Activated CD4-positive, alpha-beta T cell treated with anti-CD3 and anti-CD28 coated beads, Interleukin-2, Interleukin-6, amounts not matched to agents 100 ng/mL and 50 ng/mL, durations not matched to agents 16 hours and 8 hours (primary cell): ENCODE data around the gene SH3BP1.
"Not testable (repeated sequence)": the region's sequence is repeated elsewhere in the genome, so short reads cannot be mapped to it uniquely, and the experiment has no call there.

ENCODE experiments used
- DNase-seq: peaks from one replicate; pipeline ENCODE4 v3.0.0-alpha.2; 2020

The SH3BP1 gene

GRCh38 chr22:37633625-37634416 is 5.6 kb upstream of the SH3BP1 start:
- DNase-seq: peak; percentile 78

- no peak for DNase-seq
These were observed 5.0 kb upstream of the SH3BP1 start for GRCh38 chr22:37634417-37634924.

GRCh38 chr22:37635157-37635556 is 4.3 kb upstream of the SH3BP1 start:
- DNase-seq: no peak

- peak; percentile 55 for DNase-seq
These were observed 3.1 kb upstream of the SH3BP1 start for GRCh38 chr22:37636186-37636948.

- DNase-seq: no peak
These were observed 2.6 kb upstream of the SH3BP1 start for GRCh38 chr22:37636949-37637273.

- DNase-seq: peak; percentile 68
These were observed 939 bp upstream of the SH3BP1 start for GRCh38 chr22:37638391-37639069.

- DNase-seq: peak; percentile 44
These were observed 512 bp downstream of the SH3BP1 start for GRCh38 chr22:37639771-37640590.

GRCh38 chr22:37640591-37641560 is 1.4 kb downstream of the SH3BP1 start:
- DNase-seq: no peak

- DNase-seq: no peak
These were observed 2.1 kb downstream of the SH3BP1 start for GRCh38 chr22:37641561-37641949.

- peak; percentile 92 for DNase-seq
These were observed 3.9 kb downstream of the SH3BP1 start for GRCh38 chr22:37643225-37643847.

GRCh38 chr22:37647317-37647716 is 7.8 kb downstream of the SH3BP1 start:
- no peak for DNase-seq

GRCh38 chr22:37647928-37648327 is 8.5 kb downstream of the SH3BP1 start:
- no peak for DNase-seq

- DNase-seq: no peak
These were observed 11.1 kb downstream of the SH3BP1 start for GRCh38 chr22:37650463-37651136.

GRCh38 chr22:37654563-37655251 is 15.2 kb downstream of the SH3BP1 start:
- no peak for DNase-seq

GRCh38 chr22:37655252-37655563 is 15.7 kb downstream of the SH3BP1 start:
- DNase-seq: no peak

- DNase-seq: not testable (repeated sequence)
These were observed 17.1 kb downstream of the SH3BP1 start for GRCh38 chr22:37656583-37656982.

- no peak for DNase-seq
These were observed 18.2 kb downstream of the SH3BP1 start for GRCh38 chr22:37657590-37658132.

GRCh38 chr22:37658133-37659065 is 18.9 kb downstream of the SH3BP1 start, which contains the start of gene PDXP:
TSS of gene PDXP (plus strand) at chr22:37658723. CDS start at chr22:37658783, 60 bp downstream.
- peak; percentile 99 for DNase-seq
